Activated CD4-positive, alpha-beta T cell treated with anti-CD3 and anti-CD28 coated beads for 1 hour (primary cell): ENCODE measurements around the gene ACSF3.

Source experiments
- DNase-seq: peaks from one replicate; pipeline ENCODE4 v3.0.0-alpha.2; 2020

Gene ACSF3

DNA sequence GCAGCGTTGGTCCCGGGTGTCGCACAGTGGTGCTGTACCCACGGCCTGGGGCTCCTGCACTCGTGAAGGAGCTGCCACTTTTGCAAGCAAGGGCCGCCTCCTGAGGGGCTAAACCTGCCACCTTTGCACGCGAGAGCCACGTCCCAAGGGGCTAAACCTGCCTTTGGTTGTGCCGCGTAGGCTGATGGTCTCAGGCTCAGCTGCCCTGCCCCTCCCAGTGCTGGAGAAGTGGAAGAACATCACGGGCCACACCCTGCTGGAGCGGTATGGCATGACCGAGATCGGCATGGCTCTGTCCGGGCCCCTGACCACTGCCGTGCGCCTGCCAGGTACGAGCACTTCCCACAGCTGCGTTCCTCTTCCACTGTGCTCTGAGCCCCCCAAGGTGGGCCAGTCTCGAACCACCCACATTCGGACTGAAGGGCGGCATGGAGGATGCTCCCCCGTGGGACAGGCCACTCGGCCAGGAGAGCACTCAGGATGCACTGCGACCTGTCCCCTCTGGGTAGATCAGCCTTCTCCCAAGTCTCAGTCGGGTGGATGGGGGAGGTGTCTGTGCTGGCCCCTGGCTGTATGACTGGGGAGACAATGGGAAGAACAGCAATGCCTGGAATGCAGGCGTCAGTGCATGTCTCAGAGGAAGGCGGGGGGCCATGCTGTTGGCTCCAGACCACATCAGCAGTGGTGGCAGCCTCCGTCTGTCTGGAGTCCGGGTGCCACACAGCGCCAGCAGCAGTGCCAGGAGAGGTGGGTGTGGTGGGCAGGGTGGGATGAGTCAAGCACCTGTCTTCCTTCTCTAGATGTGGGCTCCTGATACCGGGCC, 20.7 kb downstream of the ACSF3 start:
- DNase-seq: no peak

DNA sequence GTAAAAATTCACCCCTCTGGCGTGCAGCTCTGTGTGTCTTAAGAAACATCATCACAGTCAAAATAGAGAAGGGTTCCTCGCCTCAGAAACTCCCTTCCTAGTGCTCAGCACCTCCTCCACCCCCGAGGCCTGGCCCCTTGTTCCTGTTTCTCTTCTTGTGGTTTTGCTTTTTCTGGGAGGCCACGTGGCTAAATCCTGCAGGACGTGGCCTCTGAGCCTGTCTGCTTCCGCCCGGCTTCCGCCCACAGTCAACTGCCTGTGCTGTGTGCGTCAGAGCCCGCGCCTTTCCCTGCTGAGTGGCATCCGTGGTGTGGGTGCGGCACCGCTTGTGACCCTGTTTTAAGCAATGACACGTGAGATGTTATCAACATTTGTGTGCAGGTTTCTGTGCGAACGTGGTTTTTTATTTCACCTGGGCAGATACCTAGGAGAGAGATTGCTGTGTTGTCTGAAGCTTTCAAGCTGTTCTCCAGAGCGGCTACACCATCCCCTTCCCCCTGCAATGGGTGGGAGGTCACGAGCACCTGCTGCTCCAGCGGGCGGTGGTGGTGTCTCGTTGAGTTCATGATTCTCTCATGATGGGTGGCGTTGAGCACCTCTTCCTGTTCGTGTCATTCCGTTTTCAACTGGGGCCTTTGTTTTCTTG, 21.7 kb downstream of the ACSF3 start:
- DNase-seq: peak; percentile 79

DNA sequence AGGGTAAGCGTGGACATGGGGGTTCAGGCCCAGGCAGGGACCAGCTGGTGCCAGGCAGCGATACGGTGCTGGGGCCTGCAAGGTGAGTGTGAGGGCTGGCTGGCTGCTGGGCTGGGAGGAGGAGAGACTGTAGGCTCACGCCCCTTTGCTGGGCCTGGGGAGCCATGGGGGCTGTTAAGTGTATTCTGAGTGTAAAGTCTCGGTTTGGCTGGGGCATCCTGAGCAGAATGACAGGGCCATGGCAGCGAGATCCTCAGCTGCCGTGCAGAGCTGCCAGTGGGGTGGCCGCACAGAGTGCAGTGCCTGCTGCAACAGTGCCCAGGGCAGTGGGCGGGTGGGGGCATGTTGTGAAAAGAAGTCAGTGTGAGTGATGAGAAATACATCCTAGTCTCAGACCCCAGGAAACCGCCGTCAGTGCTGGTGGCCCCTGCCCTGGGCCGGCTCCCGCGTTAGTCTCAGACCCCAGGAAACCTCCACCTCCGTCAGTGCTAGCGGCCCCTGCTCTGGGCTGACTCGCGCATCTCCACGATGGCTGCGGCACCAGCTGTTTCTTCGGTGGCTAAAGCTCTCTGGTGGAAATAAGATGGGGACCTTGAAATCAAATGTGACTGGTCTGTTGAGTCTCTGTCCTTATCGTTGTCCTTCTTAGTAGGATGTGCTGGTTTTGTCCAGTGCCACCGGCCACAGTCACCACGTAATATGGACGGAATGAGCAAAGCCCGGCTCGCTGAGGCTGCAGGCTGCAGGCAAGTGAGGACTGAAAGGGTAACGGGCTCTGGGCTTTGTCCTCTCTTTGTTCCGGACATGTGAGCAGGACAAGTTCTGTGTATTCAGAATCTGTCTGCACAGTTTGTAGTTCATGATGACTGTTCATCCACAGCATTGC, 22.9 kb downstream of the ACSF3 start:
- DNase-seq: no peak

DNA sequence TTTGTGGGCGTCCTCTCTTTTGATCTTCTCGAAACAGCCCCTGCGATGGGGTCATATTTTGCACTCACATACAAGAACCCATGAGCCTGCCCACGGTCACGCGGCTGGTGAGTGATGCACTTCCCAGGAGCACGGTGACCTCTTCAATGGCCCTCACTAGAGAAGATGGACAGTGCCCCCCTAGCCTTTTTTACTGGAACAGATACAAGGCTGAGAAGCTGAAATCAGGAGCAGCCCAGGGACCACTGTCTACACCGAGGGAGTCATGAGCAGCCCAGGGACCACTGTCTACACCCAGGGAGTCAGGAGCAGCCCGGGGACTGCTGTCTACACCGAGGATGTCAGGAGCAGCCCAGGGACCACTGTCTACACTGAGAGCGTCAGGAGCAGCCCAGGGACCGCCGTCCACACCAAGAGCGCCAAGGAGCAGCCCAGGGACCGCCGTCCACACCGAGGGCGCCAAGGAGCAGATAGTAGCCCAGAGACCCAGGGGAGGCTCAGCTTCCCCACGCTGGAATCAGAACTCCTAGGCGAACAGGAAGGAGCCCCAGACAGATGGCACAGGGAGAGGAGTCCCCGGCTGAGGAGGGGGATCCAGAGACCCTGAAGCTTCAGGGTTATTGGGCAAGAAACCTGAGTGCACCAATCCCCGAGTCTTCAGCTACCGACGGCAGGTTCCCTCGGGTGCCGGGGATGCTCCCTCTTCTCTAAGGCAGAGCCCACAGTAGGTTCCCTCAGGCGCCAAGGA, 23.7 kb downstream of the ACSF3 start:
- DNase-seq: no peak

DNA sequence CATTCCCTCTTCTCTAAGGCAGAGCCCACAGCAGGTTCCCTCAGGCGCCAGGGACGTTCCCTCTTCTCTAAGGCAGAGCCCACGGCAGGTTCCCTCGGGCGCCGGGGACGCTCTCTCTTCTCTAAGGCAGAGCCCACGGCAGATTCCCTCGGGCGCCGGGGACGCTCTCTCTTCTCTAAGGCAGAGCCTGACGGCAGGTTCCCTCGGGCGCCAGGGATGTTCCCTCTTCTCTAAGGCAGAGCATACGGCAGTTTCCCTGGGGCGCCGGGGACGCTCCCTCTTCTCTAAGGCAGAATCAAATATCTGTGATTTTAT, 24.3 kb downstream of the ACSF3 start:
- no peak for DNase-seq

DNA sequence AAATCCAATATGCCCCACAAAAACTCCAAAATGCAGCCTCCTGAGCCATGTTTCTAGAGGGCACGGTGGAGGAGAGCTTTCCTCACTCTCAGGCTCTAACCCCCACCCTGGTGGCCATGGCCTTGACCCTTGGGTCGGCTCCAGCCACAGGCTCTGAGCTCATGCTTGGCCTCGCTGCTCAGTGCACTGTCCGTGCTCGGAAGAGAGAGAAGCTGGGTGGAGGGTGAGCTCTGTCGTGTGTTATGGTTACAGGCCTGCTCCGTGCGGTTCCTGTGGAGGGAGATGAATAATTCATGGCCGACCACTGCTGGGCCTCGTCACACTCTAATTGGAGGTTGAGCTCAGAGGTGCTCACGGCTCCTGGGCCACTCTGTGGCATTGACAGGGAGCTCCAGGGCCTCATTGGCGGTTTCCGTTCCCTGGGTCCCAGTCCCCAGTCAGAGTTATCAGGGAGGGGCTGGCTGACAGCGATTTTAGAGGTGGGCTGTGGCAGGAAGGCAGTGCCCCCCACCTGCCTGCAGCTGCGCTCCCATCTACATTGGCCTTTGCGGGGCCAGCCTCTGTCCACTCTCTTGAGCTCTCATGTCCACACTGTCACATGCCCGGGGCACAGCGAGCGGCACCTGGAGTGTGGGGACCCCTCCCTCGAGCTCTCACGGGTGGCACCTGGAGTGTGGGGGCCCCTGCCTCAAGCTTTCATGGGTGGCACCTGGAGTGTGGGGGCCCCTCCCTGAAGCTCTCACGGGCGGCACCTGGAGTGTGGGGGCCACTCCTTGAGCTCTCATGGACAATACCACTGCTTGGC, 24.9 kb downstream of the ACSF3 start:
- no peak for DNase-seq

DNA sequence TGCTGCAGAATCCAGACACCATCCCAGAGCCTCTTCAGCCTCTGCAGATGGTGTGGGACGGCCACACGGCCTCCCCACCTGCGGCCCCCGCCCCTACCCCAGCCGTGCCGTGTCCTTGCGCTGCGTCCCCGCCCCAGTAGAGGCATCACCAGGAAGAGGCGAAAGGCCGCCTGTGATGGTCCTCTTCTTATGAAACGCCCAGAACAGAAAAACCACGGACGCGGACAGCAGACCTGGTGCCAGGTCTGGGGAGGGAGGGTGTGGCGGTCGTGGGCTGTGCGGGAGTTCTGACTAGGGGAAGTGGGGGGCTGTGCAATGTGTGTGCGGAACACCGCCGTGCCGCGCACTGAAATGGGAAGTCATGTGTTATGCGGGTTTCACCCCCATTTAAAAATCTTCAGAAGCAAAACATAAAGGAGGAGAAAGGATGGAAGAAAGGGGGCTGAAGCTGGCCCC, 25.5 kb downstream of the ACSF3 start:
- no peak for DNase-seq

DNA sequence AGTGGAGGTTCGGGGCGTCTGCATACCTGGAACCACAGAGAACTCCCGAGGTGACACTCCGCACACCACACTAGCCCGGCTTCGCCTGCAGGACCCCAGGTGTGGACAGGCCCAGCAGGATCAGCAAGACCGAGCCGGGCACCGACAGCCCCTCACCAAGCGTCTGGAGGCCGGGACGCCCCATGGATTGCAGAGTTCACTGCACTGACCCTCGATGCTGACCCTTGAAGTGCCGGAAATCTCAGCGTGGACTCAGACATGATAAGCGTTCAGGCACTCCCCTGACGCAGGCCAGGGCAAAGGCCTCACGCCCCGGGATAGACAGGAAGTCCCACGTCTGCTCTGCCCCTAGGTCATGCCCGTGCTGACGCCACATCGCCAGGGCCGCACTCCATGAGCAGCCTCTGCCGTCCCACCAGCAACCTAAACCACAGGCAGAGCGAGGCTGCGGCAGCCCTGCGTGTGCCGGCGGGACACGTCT, 26.0 kb downstream of the ACSF3 start:
- no peak for DNase-seq

DNA sequence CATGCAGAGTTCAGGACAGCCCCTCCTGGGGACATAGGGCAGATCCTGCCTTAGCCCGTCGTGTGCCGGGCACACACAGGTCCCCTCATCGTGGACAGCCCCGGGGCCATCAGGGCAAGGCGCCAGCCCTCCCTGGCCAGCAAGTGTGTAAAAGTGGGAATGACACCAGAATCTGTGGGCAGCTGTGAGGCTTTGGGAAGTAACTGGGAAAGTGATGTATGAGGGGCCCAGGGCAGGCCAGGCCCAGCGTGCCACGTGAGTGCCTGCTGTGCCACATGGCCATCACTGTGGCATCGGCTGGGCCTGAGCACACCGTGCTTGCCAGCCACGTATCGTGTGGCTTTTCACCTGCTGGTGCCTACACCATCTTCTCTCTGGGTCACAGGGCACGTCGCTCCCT, 26.6 kb downstream of the ACSF3 start:
- DNase-seq: no peak

DNA sequence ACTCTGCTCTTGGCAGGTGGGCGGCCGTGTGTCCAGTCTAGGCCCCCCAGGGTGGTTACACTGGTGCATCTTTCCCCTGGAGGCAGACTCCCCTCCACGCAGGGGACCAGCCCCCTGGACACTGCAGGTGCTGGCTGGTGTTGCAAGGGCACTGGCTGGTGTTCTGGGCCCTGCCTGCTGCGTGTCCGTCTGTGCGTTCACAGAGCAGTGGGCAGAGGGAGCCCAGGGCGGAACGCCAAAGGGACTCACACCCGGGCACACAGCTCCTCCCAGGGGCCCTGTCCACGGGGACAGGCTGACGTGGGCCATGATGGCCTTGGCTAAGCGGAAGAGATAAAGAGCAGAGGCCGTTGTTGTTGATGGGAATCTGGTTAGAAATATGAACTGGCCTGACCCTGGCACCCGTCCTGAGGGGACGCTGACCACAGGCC, 27.3 kb downstream of the ACSF3 start:
- DNase-seq: no peak

DNA sequence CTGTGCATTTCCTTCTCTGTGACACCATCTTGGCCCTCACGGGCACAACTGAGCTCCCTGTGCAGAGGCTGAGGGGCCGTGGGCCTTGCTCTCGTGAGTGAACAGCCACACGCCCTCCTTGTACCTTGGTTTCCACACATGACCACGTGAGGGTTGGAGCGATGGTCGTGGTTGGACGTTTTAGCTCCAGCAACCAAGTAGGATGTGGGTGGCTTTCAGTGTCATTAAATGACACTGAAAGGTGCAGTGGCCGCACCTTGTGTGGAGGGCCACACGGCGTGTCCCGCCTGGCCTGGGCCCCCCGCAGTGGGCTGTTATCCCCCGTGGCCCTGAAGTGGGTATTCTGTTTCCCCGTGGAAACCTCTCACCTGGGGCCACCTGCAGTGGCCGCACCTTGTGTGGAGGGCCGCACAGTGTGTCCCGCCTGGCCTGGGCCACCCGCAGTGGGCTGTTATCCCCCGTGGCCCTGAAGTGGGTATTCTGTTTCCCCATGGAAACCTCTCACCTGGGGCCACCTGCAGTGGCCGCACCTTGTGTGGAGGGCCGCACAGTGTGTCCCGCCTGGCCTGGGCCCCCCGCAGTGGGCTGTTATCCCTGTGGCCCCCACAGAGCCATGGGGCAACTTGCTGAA, 28.2 kb downstream of the ACSF3 start:
- DNase-seq: no peak

DNA sequence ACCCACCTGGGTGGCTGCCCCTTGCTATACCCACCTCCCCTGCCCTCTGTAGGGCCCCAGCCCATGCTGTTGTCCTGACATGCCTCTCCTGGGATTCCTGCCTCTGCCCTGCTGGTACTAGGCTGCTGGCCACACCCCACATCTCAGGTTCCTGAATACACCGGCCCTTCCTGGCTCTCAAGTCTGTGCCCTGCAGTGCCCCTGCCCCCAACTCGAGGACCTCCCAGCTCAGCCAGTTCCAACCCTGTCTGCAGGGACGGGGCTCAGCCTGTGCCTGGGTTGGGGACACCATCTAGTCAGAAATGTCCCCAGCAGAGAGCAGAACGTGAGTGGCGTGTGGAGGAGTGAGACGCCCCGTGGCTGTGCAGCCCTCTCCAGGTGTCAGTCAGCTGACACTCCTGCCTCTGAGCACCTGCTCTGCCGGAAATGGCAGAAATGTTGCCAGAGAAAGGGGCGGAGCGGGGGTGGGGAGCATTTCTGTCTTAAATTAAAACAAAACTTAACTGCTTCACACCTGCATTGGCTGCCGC, 28.7 kb downstream of the ACSF3 start:
- DNase-seq: peak; percentile 59

DNA sequence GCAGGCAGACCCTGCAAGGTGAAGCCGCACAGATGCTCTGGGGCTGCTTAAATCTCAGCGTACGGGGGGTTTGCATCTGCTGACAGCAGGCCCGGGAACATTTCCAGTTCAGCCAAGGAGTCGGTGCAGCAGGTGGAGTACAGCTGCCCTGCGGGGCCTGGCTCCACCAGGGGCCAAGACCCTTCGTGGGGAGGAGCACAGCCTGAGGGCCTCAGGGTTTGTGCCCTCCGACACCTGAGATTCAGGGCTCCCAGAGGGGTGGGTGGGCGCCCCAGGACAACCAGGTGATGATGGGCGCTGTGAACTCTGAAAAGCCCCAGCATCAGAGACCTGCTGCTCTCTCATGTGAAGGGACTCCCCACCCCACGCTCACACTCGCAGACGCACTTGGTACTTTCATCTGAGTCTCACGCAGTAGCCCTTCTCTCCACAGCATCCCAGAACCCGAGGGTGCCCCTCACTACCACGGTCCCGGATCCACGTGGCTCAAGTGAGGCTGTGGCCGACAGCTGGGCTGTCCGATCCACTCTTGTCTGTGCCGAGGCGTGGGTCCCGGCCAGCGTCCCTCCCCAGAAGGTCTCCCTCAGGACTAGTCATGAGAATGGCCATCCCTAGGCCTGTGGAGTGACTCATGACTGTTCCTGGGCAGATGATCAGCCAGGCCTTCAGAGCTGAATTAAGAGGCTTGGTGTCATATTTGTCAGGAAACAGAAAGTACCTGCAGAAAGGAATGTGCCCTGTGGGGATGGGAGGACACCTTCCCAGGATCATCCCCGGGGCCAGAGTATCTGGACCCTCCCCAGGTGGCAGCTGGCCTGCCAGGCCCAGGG, 29.6 kb downstream of the ACSF3 start:
- DNase-seq: no peak

DNA sequence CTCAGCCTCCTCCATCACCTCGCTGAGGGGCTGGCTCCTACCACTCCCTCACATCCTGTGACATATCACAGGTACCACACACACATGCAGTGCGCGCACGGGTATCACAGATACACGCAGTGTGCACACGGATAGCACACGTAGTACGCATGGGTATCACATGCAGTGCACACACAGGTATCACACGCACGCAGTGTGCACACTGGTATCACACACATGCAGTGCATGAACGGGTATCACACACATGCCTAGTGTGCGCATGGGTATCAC, 30.1 kb downstream of the ACSF3 start:
- DNase-seq: no peak

DNA sequence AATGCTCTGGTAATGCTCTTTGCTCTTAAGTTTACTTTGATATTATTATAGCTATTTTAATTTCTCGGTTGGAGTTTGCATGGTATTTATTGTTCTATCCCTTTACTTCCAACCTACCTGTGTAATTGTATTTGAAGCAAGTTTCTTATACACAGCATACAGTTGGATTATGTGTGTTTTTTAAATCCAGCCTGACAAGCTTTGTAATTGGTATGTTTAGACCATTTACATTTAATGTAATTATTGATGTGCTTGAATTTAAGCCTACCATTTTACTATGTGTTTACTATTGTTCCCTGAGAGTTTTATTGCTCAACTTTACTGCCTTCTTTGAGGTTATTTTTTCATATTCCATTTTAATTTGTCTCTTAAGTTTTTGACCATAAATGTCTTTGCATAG, 35.7 kb downstream of the ACSF3 start:
- DNase-seq: no peak

DNA sequence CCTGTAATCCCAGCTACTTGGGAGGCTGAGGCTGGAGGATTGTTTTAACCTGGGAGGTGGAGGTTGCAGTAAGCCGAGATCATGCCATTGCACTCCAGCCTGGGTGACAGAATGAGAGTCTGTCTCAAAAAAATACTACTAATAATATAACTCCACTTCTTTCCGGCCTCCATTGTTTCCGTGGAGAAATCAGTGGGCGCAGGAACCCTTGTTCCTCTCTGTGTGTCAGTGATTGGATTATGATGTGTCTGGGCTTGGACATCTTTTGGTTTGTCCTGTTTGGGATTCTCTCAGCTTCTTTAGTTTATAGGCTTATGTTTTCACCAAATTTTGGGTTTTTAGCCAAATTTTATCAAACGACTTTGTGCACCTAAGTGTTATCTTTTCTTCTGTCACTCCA, 36.8 kb downstream of the ACSF3 start:
- no peak for DNase-seq

DNA sequence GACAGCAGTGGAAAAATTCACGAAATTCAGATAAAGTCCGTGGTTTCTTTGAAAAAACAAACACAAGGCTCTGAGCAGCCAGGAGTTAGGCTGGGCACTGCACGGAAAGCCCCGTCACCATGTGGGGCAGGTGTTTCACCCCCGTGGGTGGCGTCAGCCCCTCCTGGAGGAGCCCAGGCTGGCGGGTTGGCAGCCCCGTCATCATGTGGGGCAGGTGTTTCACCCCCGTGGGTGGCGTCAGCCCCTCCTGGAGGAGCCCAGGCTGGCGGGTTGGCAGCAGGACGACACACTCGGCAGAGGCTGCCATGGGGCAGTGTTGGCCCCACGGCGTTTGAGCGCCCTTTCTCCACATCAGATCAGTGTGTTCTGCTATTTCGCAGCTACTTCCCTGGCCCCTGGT, 38.1 kb downstream of the ACSF3 start:
- no peak for DNase-seq

DNA sequence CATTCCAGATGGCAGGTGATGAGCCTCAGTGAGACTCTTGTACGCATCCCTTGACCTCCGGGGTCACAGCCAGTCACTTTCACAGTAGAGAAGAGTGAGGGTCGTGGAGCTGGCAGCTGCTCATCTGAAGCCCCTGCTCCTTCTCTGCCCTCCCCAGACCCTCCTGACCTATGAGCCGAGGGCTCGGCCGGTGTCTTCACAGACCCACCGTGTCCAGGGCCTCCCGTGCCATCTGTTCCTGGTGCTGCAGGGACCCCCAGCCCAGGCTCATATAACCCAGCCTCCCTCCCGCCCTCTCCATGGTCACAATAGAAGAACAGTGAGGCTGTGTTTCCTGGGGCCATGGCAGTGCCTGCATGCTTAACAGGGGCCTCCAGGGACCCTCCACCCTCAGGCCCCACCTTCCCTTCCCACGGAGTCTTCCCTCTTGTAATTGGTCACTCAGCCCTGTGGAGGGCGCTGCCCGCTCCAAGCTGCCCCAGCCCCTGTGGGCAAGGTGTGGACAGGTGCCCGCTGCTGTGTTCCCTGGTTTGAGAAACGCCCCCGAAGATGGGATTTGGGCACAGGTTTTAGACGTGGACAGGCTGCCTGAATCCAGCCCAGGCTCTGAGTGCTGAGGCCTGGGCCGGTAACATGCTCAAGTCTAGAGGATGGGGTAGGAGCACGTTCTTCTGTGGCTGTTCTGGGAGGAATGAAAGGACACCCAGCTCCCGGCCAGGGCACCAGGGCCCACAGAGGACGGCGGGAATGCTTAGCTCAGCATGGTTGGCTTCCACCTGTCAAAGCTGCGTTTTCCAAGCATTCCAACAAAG, 38.7 kb downstream of the ACSF3 start:
- DNase-seq: no peak

DNA sequence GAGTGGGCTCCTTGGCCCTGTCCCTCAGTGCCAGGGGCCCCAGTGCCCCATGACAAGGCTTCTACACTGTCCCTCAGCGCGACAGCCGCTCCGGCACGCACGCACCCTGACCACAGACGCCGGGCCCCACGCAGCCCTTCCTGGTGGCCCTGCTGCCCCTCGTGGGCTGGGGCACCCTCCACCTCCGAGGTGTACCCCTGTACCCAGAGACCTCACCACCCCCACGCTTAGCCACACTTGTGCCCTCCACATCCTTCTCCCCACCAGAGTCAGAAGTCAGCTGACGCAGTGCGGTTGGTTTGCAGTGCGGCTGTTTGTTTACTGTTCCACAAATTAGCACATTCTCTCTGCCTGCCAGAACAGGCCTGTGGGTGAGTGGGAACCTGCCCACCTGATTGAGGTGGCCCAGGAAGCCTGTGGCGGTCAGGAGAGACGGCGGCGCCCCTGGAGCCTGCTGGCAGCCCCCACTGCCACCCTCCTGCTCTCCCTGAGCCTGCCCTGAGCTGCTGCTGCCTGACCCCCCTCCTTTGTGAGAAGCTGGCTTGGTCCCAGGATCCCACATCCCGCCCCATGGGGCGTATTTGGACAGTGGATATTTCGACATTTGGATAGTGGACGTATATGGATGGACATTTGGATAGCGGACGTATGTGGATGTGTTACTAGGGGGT, 39.9 kb downstream of the ACSF3 start:
- DNase-seq: no peak
